ENCODE data around the gene SLC29A3.
"Not testable (repeated sequence)": the region's sequence is repeated elsewhere in the genome, so short reads cannot be mapped to it uniquely, and the experiment has no call there.

SLC29A3 gene

GRCh38 chr10:71355886-71356285 is 36.8 kb downstream of the SLC29A3 start:
- H3K27me3 ChIP-seq = no peaks in the 10 kb centered on the region
- H3K36me3 ChIP-seq = no peaks in the 10 kb centered on the region
- H3K27ac ChIP-seq = no peak overlapping the region
- no peak for TF ChIP-seq CTCF (IDR thresholded peaks at IDR 0.05)
- no peak overlapping the region for H3K4me3 ChIP-seq (ENCODE audit: low read depth in 1 of 2, low read length in 1 of 2)
- H3K4me1 ChIP-seq (ENCODE audit: control insufficient read depth in 1 of 2, insufficient read depth in 1 of 2, low read depth in 1 of 2, low read length in 1 of 2) = peaks cover 17% of the 10 kb centered on the region in 2 experiments
- H3K9me3 ChIP-seq = no peaks in the 10 kb centered on the region

GRCh38 chr10:71357792-71358265 is 38.8 kb downstream of the SLC29A3 start:
- H3K4me3 ChIP-seq (ENCODE audit: low read depth in 1 of 2, low read length in 1 of 2) = no peak overlapping the region
- no peaks in the 10 kb centered on the region for H3K27me3 ChIP-seq
- H3K4me1 ChIP-seq (ENCODE audit: control insufficient read depth in 1 of 2, insufficient read depth in 1 of 2, low read depth in 1 of 2, low read length in 1 of 2) = peaks cover 8 to 9% of the 10 kb centered on the region in 2 experiments
- no peaks in the 10 kb centered on the region for H3K9me3 ChIP-seq
- no peaks in the 10 kb centered on the region for H3K36me3 ChIP-seq
- H3K27ac ChIP-seq = no peak overlapping the region
- TF ChIP-seq CTCF (IDR thresholded peaks at IDR 0.05) = no peak

DNA sequence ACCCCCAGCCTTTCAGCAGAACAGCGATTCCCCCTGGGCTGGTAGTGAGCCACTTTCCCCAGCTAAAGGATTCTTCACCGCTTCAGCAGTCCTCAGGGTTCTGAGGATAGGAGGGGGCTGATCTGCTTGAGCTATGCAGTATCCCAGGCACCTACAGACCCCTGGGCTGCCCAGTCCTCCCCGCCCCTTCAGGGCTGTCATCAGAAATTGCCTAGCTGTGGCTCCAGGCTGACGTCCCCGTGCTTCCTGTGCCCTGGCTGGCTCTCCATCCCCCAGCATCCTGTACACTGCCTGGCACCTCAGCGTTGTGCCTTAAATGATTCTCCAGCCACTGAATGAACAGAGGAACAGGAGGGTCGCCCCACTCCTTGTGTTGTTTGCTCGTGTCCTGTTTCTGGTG is 39.2 kb downstream of the SLC29A3 start:
- no peak for TF ChIP-seq CTCF (IDR thresholded peaks at IDR 0.05)
- no peaks in the 10 kb centered on the region for H3K27me3 ChIP-seq
- H3K4me3 ChIP-seq (ENCODE audit: low read depth in 1 of 2, low read length in 1 of 2) = no peak overlapping the region
- no peaks in the 10 kb centered on the region for H3K36me3 ChIP-seq
- no peaks in the 10 kb centered on the region for H3K9me3 ChIP-seq
- peaks cover 8 to 9% of the 10 kb centered on the region in 2 experiments for H3K4me1 ChIP-seq (ENCODE audit: control insufficient read depth in 1 of 2, insufficient read depth in 1 of 2, low read depth in 1 of 2, low read length in 1 of 2)
- no peak overlapping the region for H3K27ac ChIP-seq

DNA sequence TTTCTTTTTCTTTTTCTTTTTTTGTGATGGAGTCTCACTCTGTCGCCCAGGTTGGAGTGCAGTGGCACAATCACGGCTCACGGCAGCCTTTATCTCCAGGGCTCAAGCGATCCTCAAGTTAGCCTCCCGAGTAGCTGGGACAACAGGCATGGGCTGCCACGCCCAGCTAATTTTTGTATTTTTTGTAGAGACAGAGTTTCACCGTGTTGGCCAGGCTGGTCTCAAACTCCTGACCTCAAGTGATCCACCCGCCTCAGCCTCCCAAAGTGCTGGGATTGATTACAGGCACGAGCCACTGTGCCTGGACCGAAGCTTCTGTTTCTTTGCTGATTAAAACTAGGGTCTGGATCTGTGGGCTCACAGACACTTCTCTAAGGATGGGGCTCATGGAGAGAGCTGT is 39.8 kb downstream of the SLC29A3 start:
- H3K27me3 ChIP-seq; H3K9me3 ChIP-seq; H3K4me1 ChIP-seq (ENCODE audit: control insufficient read depth in 1 of 2, insufficient read depth in 1 of 2, low read depth in 1 of 2, low read length in 1 of 2); H3K36me3 ChIP-seq: not testable (repeated sequence)
- Histone ChIP-seq H3K4me3 (ENCODE audit: low read depth in 1 of 2, low read length in 1 of 2) (peak overlapping the region in 1 of 2 experiments; percentile 36), H3K27ac (peak overlapping the region; percentile 63)

- Histone ChIP-seq H3K27ac (peak overlapping the region; percentile 63), H3K27me3 (no peaks in the 10 kb centered on the region), H3K36me3 (no peaks in the 10 kb centered on the region), H3K4me1 (ENCODE audit: control insufficient read depth in 1 of 2, insufficient read depth in 1 of 2, low read depth in 1 of 2, low read length in 1 of 2) (peaks cover 10 to 15% of the 10 kb centered on the region in 2 experiments), H3K4me3 (ENCODE audit: low read depth in 1 of 2, low read length in 1 of 2) (peak overlapping the region; percentile 32 to 36), H3K9me3 (no peaks in the 10 kb centered on the region)
- TF ChIP-seq CTCF (IDR thresholded peaks at IDR 0.05) = no peak
Observed at GRCh38 chr10:71359364-71360046, 40.4 kb downstream of the SLC29A3 start.

- Histone ChIP-seq H3K4me1 (ENCODE audit: control insufficient read depth in 1 of 2, insufficient read depth in 1 of 2, low read depth in 1 of 2, low read length in 1 of 2) (peaks cover 15 to 25% of the 10 kb centered on the region in 2 experiments), H3K27ac (no peak overlapping the region), H3K36me3 (no peaks in the 10 kb centered on the region), H3K27me3 (no peaks in the 10 kb centered on the region), H3K4me3 (ENCODE audit: low read depth in 1 of 2, low read length in 1 of 2) (no peak overlapping the region), H3K9me3 (no peaks in the 10 kb centered on the region)
- no peak for TF ChIP-seq CTCF (IDR thresholded peaks at IDR 0.05)
Observed at GRCh38 chr10:71360735-71361134, 41.7 kb downstream of the SLC29A3 start.

All from neutrophil (primary cell).